HepG2 (cell line): ENCODE data around the gene GNAL.

Experiments
- ESRRA ChIP-seq: sonication (generic); formaldehyde crosslinking; IDR thresholded peaks from 2 replicates; pipeline ENCODE4 v1.5.1; 2020; ENCODE audit warnings: mild to moderate bottlenecking, low read depth, missing genetic modification reagents
- GABPB1 ChIP-seq: IDR thresholded peaks from 2 replicates; pipeline ENCODE4 v1.6.1; 2016; ENCODE audit warnings: mild to moderate bottlenecking, missing genetic modification reagents, moderate library complexity, missing compliant biosample characterization
- HNRNPH1 ChIP-seq: fragments of 200-400 bp; formaldehyde crosslinking; optimal IDR thresholded peaks from 2 replicates; pipeline ENCODE3; 2017; ENCODE audit warnings: mild to moderate bottlenecking, low read depth, low read length
- HNRNPUL1 ChIP-seq: fragments of 200-400 bp; formaldehyde crosslinking; IDR thresholded peaks from 2 replicates; pipeline ENCODE4 v1.6.1; 2017; ENCODE audit warnings: low read depth, mild to moderate bottlenecking, low read length, moderate library complexity
- IRX3 ChIP-seq: sonication (generic); formaldehyde crosslinking; IDR thresholded peaks from 2 replicates; pipeline ENCODE4 v1.8.1; 2023; ENCODE audit warnings: mild to moderate bottlenecking, low read depth, missing genetic modification reagents, borderline replicate concordance
- JUNB ChIP-seq: sonication (generic); formaldehyde crosslinking; IDR thresholded peaks from 2 replicates; pipeline ENCODE4 v1.8.0; 2022; ENCODE audit warnings: missing genetic modification reagents, mild to moderate bottlenecking, borderline replicate concordance
- MEF2D ChIP-seq: sonication (generic); formaldehyde crosslinking; IDR thresholded peaks from 2 replicates; pipeline ENCODE4 v1.5.1; 2020; ENCODE audit warnings: mild to moderate bottlenecking, missing genetic modification reagents
- PREB ChIP-seq: sonication (generic); formaldehyde crosslinking; IDR thresholded peaks from 2 replicates; pipeline ENCODE4 v1.4.0; 2020; ENCODE audit warnings: missing genetic modification reagents
- ZNF674 ChIP-seq: sonication (generic); formaldehyde crosslinking; IDR thresholded peaks from 2 replicates; pipeline ENCODE4 v1.5.0; 2020; ENCODE audit warnings: low read depth, mild to moderate bottlenecking, missing genetic modification reagents
- ZNF747 ChIP-seq: sonication (generic); formaldehyde crosslinking; IDR thresholded peaks from 2 replicates; pipeline ENCODE4 v1.8.1; 2023; ENCODE audit warnings: missing genetic modification reagents, mild to moderate bottlenecking, borderline replicate concordance
- TF ChIP-seq, protein P1 (sequence below): sonication (generic); formaldehyde crosslinking; IDR thresholded peaks from 2 replicates; pipeline ENCODE4 v1.5.0; 2020; ENCODE audit warnings: mild to moderate bottlenecking, missing genetic modification reagents, moderate library complexity

GRCh38 chr18:11932393-11932792 lies 243.3 kb downstream of the GNAL start:
- TF ChIP-seq MEF2D (no peak), ESRRA (CRISPR knock-in tag) (no peak), HNRNPUL1 (no peak), IRX3 (CRISPR knock-in tag) (no peak), ZNF674 (CRISPR knock-in tag) (no peak), ZNF747 (CRISPR knock-in tag) (no peak), PREB (CRISPR knock-in tag) (no peak), HNRNPH1 (no peak), GABPB1 (CRISPR knock-in tag) (no peak), JUNB (CRISPR knock-in tag) (no peak)
- TF ChIP-seq, protein P1, sequence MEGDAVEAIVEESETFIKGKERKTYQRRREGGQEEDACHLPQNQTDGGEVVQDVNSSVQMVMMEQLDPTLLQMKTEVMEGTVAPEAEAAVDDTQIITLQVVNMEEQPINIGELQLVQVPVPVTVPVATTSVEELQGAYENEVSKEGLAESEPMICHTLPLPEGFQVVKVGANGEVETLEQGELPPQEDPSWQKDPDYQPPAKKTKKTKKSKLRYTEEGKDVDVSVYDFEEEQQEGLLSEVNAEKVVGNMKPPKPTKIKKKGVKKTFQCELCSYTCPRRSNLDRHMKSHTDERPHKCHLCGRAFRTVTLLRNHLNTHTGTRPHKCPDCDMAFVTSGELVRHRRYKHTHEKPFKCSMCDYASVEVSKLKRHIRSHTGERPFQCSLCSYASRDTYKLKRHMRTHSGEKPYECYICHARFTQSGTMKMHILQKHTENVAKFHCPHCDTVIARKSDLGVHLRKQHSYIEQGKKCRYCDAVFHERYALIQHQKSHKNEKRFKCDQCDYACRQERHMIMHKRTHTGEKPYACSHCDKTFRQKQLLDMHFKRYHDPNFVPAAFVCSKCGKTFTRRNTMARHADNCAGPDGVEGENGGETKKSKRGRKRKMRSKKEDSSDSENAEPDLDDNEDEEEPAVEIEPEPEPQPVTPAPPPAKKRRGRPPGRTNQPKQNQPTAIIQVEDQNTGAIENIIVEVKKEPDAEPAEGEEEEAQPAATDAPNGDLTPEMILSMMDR (CRISPR knock-in tag): no peak
